AG10803 (cell line): ENCODE measurements around the gene HLA-DPA1.

ENCODE experiments used
- DNase-seq: peaks from one replicate; pipeline ENCODE4 v3.0.0; 2010; ENCODE audit warnings: low read depth
- H3K4me3 ChIP-seq: 2 replicates; pipeline ENCODE4 v1.5.1; 2011; ENCODE audit warnings: mild to moderate bottlenecking, low read length, control low read depth
- TF ChIP-seq, protein P1 (sequence below): conservative IDR thresholded peaks from 2 replicates; pipeline ENCODE4 v1.5.1; 2011; ENCODE audit warnings: mild to moderate bottlenecking, low read length, control low read depth, inconsistent platforms

HLA-DPA1 gene

DNA sequence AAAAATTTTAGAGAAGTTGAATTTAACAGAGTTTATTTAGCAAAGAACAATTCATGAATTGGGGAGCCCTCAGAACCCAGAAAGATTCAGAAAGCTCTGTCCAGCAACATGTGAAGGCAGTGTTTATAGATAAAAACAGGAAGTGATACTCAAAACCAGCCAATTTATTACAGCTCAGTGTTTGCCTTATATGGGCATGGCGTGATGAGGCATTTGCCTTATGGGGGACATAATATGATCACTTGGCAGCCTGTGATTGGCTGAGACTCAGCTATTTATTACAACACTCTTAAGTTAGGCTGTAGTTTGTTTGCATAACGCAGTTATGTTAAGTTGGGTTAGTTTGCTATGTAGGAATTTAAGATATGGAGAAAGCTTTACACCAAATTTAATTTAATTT lies 11.5 kb downstream of the HLA-DPA1 start:
- peak; percentile 2 for DNase-seq
- TF ChIP-seq, protein P1, sequence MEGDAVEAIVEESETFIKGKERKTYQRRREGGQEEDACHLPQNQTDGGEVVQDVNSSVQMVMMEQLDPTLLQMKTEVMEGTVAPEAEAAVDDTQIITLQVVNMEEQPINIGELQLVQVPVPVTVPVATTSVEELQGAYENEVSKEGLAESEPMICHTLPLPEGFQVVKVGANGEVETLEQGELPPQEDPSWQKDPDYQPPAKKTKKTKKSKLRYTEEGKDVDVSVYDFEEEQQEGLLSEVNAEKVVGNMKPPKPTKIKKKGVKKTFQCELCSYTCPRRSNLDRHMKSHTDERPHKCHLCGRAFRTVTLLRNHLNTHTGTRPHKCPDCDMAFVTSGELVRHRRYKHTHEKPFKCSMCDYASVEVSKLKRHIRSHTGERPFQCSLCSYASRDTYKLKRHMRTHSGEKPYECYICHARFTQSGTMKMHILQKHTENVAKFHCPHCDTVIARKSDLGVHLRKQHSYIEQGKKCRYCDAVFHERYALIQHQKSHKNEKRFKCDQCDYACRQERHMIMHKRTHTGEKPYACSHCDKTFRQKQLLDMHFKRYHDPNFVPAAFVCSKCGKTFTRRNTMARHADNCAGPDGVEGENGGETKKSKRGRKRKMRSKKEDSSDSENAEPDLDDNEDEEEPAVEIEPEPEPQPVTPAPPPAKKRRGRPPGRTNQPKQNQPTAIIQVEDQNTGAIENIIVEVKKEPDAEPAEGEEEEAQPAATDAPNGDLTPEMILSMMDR: no peak
- H3K4me3 ChIP-seq: no peak overlapping the region

DNA sequence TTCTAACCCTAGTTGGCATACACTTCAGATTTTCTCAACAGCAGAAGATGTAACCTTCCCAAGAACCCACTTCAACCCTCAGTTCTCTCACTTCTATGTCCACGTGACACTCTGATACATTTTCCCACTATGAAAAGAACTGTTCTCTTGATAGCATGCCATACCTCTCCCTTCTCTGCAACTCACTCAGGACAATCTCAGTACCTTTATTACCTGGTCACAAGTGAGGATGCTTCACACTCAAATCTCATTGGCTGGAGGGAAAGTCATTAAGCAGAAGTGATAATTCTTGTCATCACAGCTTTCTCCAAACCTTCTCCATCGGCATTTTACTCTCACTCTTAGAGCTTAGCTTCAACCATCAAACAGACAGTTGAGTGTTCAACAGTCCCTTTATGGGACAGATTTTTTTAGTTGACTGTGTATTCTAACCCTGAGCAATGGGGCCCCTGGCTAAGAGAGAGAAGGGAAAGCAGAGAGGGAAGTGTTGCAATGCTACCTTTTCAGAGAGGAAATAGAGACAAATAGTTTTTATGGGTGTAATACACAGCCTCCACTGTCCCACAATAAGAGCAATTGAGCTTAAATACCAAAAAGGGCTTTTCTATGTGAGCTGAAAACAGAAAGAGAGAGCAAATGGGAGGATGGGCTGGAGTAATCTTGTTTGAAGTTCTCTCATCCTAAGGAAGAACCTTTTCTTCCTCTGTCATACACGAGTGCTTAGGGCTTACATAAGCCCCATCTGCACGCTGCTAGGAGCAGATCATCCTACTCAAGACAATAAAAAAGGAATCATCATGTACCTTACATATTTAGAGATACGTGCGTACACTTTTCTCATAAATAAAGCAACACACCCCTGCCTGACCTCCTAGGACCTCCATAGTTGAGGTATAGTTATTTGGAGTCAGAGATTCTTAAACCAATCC lies 16.0 kb downstream of the HLA-DPA1 start:
- TF ChIP-seq, protein P1: no peak
- no peak for DNase-seq
- no peak overlapping the region for H3K4me3 ChIP-seq

DNA sequence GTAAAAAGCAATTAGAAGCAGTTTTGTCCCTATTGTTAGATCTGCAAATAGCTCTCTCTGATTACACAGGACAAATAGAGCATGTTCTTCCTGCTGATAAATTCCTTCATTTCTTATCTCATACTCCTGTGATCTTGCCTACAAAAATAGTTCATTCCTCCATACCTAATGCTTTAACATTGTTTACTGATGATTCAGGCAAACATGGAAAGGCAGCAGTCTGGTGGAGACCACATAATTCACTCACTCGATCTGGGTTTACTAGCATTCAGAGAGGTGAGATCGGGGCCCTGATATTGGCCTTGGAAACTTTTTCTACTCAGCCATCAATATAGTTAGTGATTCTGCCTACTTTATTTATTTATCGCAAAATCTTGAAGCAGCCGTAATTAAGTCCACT lies 20.2 kb downstream of the HLA-DPA1 start:
- TF ChIP-seq, protein P1: no peak
- no peak for DNase-seq

DNA sequence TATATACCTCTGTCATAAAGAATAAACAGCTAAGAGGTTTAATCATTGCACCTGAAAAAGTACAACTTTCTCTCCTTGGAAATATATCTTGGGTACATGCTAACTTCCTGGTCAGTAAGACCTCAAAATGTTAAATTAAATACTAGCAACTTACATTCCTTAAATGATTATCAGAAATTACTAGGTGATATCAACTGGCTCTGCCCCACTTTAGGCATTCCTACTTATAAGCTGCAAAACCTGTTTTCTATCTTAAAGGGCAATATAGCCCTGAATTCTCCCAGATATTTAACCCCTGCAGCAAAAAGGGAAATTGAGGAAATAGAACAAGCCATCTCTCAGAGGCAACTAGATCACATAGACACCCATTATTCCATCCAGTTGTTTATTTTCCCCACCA lies 20.8 kb downstream of the HLA-DPA1 start:
- H3K4me3 ChIP-seq: no peak overlapping the region
- DNase-seq: no peak
- TF ChIP-seq, protein P1: no peak

More for the DNA sequence above, 20.2 kb downstream of the HLA-DPA1 start:
- no peak overlapping the region for H3K4me3 ChIP-seq

DNA sequence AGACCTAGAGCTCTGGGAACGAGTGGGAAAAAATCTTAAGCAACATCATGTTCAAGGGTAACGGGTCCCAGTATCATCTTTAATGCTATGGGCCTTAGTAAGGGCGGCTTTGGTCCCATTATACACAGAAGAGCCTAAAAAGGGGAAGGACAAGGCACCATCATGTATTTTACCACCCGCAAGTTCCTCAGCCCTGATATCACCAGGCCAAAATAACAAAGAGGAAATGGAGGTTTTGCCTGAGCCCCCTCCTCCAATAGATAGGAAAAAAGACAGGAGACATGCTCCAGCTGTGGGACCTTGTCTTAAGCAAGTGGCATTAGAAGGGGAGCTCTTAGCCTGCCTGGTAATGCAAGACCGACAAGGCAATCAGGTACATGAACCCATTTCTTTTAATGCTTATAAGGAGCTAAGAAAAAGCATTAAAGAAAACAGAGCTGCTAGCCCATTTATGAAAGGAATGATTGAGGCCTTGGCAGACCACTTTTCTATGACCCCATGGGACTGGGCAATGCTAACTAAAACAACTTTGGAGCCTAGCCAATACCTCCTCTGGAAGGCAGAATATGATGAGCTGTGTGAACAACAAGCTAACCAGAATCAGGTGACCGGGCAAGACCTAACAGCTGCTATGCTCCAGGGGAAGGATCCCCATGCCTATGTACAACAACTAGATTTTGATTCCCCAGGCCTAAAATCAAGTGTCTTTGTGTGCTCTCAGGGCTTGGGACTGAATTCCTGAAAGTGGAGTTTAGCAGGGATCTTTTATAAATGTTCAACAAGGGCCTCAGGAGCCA lies 23.2 kb downstream of the HLA-DPA1 start:
- DNase-seq: no peak
- H3K4me3 ChIP-seq: no peak overlapping the region
- TF ChIP-seq, protein P1: no peak

DNA sequence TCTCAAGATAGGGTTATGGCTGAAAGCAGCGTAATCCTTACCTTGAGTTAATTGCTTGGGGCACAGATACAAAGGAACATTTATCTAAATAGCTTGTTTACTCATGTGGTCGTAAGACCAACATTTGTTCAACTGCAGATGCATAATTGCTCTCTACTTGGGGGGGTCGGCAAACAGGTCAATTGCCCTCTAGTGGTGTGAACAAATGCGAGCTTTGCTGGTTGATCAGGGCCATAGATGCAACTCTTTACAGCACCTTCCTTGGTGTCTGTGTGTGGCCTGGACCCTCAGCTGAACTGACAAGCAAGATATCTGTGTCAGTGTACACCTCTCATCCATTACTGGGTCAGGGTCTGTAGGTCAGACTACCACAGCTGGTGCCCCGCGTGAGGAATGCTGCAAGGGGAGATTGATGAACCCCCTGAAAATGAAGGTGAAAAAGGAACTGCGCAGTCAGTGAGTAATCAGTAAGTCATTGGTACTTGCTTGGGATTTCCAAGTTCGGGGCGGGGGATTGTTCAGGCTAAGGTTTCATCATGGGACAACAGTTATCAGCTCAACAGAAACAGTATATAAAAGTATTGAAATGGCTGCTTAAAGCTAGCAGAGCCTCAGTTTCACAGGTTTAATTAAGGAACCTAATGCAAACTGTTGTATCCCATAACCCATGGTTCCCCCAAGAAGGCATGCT lies 24.0 kb downstream of the HLA-DPA1 start:
- TF ChIP-seq, protein P1: no peak; the same call in 1 of the 2 replicates
- no peak overlapping the region for H3K4me3 ChIP-seq
- DNase-seq: no peak
